ENCODE results near the gene RFX4.

DNA sequence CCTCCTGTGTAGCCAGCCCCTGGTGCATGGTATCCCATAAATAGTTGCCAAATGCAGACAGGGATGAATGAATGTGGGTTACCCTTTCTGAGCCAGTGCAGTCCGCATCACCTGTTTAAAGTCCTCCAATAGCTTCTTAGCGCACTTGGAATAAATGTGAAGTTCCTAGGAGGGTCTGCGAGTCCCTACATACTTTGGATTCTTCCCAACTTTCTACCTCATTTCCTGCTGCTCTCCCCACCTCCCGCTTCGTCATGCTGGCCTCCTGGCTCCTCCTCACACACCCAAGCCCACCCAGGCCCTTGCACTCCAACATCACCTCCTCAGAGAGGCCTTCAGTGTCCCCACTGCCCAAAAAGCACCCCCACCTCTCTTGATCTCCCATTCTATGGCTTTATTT lies 17.7 kb downstream of the RFX4 start:
- TF ChIP-seq, protein P1, sequence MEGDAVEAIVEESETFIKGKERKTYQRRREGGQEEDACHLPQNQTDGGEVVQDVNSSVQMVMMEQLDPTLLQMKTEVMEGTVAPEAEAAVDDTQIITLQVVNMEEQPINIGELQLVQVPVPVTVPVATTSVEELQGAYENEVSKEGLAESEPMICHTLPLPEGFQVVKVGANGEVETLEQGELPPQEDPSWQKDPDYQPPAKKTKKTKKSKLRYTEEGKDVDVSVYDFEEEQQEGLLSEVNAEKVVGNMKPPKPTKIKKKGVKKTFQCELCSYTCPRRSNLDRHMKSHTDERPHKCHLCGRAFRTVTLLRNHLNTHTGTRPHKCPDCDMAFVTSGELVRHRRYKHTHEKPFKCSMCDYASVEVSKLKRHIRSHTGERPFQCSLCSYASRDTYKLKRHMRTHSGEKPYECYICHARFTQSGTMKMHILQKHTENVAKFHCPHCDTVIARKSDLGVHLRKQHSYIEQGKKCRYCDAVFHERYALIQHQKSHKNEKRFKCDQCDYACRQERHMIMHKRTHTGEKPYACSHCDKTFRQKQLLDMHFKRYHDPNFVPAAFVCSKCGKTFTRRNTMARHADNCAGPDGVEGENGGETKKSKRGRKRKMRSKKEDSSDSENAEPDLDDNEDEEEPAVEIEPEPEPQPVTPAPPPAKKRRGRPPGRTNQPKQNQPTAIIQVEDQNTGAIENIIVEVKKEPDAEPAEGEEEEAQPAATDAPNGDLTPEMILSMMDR (conservative IDR thresholded peaks at IDR 0.05; ENCODE audit: low read length): no peak
- TF ChIP-seq EZH2phosphoT487 (IDR thresholded peaks at IDR 0.05; ENCODE audit: borderline replicate concordance): no peak

Data from Loucy (cell line).